Astrocyte of the spinal cord (primary cell): Measurements from ENCODE around the gene AHNAK.

Experiments
- DNase-seq: peaks from one replicate; pipeline ENCODE4 v3.0.0; 2011; ENCODE audit warnings: low read depth, low spot score
- H3K4me3 ChIP-seq: 2 replicates; pipeline ENCODE4 v1.5.1; 2011; ENCODE audit warnings: low read depth, mild to moderate bottlenecking, low read length, moderate library complexity
- in situ Hi-C: cut with HindIII; loops from 2 replicates; pipeline ENCODE4 v1.10.0; 2017; ENCODE audit warnings: low sequenced_read_pairs
- TF ChIP-seq, protein P1 (sequence below): IDR thresholded peaks from 2 replicates; pipeline ENCODE4 v1.5.1; 2012; ENCODE audit warnings: low read depth, mild to moderate bottlenecking, low read length, inconsistent platforms

AHNAK gene

DNA sequence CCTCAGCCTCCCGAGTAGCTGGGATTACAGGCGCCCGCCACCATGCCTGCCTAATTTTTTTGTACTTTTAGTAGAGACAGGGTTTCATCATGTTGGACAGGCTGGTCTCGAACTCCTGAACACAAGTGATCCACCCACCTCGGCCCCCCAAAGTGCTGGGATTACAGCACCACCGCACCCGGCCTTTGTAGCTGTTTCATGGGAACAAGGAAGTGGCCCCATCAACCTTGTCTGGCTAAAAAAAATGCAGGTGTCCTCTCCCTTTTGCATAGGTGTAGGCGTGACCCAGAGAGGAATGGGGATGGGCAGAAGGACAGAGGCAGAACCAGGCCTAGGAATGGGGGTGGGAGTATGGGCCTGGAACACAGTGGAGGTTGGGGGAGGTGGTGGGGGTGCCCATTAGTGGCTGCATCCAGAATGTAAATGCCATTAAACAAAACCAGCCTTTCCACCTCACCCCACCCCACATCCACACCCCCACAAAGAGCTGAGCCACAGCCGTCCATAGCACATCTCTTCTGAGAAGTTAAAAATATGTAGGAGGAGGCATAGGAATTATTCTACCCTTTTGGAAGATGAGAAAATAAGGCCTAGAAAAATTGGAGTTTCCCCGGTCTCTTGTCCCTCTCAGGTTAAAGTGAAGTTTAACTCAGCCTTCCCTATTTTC is 150.6 kb downstream of the AHNAK start:
- no peak for DNase-seq
- TF ChIP-seq, protein P1, sequence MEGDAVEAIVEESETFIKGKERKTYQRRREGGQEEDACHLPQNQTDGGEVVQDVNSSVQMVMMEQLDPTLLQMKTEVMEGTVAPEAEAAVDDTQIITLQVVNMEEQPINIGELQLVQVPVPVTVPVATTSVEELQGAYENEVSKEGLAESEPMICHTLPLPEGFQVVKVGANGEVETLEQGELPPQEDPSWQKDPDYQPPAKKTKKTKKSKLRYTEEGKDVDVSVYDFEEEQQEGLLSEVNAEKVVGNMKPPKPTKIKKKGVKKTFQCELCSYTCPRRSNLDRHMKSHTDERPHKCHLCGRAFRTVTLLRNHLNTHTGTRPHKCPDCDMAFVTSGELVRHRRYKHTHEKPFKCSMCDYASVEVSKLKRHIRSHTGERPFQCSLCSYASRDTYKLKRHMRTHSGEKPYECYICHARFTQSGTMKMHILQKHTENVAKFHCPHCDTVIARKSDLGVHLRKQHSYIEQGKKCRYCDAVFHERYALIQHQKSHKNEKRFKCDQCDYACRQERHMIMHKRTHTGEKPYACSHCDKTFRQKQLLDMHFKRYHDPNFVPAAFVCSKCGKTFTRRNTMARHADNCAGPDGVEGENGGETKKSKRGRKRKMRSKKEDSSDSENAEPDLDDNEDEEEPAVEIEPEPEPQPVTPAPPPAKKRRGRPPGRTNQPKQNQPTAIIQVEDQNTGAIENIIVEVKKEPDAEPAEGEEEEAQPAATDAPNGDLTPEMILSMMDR = no peak
- in situ Hi-C loops = no loop called here
- no peak overlapping the region for H3K4me3 ChIP-seq

DNA sequence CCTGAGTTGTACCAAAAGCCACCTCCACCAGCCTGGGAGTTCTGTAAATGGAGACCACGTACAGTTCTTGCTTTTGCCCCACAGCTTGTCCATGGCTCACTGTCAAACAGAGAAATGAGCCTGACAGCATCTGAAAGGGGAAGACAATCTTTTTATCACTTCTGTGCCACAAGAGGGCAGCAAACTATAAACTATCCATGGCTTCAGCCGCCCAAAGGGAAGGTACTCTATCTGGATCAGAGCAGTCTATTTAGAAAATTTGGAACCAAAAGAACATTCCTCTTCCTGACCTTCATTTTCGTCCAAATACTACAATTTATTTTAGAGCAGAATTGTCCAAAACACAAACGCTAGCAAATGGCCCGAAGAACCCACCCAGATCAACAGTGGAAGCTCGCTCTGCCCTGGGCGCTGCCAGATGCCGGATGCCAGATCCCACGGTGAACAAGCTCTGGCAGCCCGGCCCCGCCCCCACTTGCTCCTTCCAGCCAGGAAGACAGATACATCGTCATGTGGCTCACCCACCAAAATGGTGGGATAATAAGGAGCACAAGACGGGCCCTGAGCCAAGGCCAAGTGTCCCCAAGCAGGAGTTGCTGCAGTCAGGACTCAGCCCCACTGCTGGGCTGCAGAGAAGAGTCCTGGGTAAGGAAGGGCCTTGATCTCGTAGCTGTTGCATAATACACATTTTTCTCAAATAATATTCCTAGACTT is 151.6 kb downstream of the AHNAK start:
- TF ChIP-seq, protein P1 = peak; percentile 57
- peak overlapping the region; percentile 37 for H3K4me3 ChIP-seq
- peak; percentile 88 for DNase-seq
- in situ Hi-C loops = no loop called here

- in situ Hi-C loops = no loop called here
- H3K4me3 ChIP-seq = no peak overlapping the region
- DNase-seq = no peak
- TF ChIP-seq, protein P1 = no peak
These were observed 152.9 kb downstream of the AHNAK start for GRCh38 chr11:62393735-62394134.

GRCh38 chr11:62393061-62393611 is 153.5 kb downstream of the AHNAK start:
- in situ Hi-C loops = no loop called here
- no peak for DNase-seq
- no peak overlapping the region for H3K4me3 ChIP-seq
- TF ChIP-seq, protein P1 = no peak

DNA sequence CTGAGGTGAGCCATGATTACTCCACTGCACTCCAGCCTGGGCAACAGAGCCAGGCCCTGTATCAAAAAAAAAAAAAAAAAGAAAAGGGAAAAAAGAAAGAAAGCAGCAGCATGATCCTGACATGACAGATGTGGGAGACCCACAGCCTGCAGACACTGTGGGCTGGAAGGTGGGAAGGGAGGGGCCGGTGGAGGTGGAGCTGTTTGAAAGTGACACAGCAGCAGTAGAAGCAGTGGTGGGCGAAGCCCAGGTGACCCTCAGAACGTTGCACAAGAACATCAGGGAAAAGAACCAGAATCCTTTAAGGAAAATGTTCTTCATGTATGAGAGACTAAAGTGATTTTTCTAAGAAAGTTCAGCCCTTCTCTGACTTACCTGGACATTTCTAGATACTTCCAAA is 154.1 kb downstream of the AHNAK start:
- in situ Hi-C loops = no loop called here
- TF ChIP-seq, protein P1 = no peak
- no peak overlapping the region for H3K4me3 ChIP-seq
- no peak for DNase-seq

- H3K4me3 ChIP-seq = no peak overlapping the region
These were observed 154.8 kb downstream of the AHNAK start for GRCh38 chr11:62391642-62392425.

More at GRCh38 chr11:62391642-62392425, 154.8 kb downstream of the AHNAK start:
- DNase-seq = no peak
- in situ Hi-C loops = no loop called here
- TF ChIP-seq, protein P1 = peak; percentile 32
